Astrocyte of the spinal cord (primary cell): ENCODE data around the gene CREB5.
"Not testable (repeated sequence)": the region's sequence is repeated elsewhere in the genome, so short reads cannot be mapped to it uniquely, and the experiment has no call there.

Experiments used
- DNase-seq: peaks from one replicate; pipeline ENCODE4 v3.0.0; 2011; ENCODE audit warnings: low read depth, low spot score
- H3K4me3 ChIP-seq: 2 replicates; pipeline ENCODE4 v1.5.1; 2011; ENCODE audit warnings: low read depth, mild to moderate bottlenecking, low read length, moderate library complexity
- in situ Hi-C: cut with HindIII; loops from 2 replicates; pipeline ENCODE4 v1.10.0; 2017; ENCODE audit warnings: low sequenced_read_pairs
- TF ChIP-seq, protein P1 (sequence below): IDR thresholded peaks from 2 replicates; pipeline ENCODE4 v1.5.1; 2012; ENCODE audit warnings: low read depth, mild to moderate bottlenecking, low read length, inconsistent platforms

Gene CREB5

DNA sequence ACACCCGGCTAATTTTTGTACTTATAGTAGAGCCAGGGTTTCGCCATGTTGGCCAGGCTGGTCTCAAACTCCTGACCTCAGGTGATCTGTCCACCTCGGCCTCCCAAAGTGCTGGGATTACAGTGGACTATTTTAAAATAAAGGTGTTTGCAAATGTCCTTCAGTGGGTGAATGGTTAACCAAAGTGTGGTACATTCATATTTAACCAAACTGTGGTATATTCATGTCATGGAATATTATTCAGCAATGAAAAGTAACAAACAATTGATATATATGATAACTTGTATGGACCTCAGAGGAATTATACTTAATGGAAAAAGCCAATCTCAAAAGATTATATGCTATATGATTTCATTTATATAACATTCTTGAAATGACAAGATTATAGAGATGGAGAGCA is 190.0 kb downstream of the CREB5 start:
- DNase-seq = no peak
- H3K4me3 ChIP-seq = no peak overlapping the region
- TF ChIP-seq, protein P1, sequence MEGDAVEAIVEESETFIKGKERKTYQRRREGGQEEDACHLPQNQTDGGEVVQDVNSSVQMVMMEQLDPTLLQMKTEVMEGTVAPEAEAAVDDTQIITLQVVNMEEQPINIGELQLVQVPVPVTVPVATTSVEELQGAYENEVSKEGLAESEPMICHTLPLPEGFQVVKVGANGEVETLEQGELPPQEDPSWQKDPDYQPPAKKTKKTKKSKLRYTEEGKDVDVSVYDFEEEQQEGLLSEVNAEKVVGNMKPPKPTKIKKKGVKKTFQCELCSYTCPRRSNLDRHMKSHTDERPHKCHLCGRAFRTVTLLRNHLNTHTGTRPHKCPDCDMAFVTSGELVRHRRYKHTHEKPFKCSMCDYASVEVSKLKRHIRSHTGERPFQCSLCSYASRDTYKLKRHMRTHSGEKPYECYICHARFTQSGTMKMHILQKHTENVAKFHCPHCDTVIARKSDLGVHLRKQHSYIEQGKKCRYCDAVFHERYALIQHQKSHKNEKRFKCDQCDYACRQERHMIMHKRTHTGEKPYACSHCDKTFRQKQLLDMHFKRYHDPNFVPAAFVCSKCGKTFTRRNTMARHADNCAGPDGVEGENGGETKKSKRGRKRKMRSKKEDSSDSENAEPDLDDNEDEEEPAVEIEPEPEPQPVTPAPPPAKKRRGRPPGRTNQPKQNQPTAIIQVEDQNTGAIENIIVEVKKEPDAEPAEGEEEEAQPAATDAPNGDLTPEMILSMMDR = no peak
- in situ Hi-C loops = no loop called here

GRCh38 chr7:28605427-28606085 is 193.2 kb downstream of the CREB5 start:
- in situ Hi-C loops = no loop called here
- TF ChIP-seq, protein P1 = no peak
- H3K4me3 ChIP-seq = no peak overlapping the region
- no peak for DNase-seq

- no peak overlapping the region for H3K4me3 ChIP-seq
- in situ Hi-C loops = no loop called here
- TF ChIP-seq, protein P1 = no peak
- DNase-seq = no peak
These were observed 194.1 kb downstream of the CREB5 start for GRCh38 chr7:28606421-28606820.

DNA sequence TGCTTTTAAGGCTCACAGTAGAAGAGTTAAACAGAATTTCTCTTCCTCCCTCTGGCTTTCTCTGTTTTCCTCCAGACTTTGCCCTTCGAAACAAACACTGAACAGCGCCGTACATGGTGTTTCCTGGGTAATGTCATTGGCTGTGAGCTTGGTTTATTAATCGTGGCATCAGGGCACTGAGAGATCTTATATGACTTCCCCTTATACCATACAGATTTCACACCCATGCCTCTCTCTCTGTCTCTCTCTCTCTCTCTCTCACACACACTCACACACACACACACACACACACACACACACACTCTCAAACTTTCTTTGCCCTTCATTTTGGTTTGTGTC is 195.5 kb downstream of the CREB5 start:
- DNase-seq = no peak
- no peak overlapping the region for H3K4me3 ChIP-seq
- TF ChIP-seq, protein P1 = no peak

GRCh38 chr7:28608237-28608656 is 195.9 kb downstream of the CREB5 start:
- DNase-seq = no peak
- H3K4me3 ChIP-seq = no peak overlapping the region
- in situ Hi-C loops = no loop called here
- TF ChIP-seq, protein P1 = no peak

More for the DNA sequence above, 195.5 kb downstream of the CREB5 start:
- in situ Hi-C loops = no loop called here

DNA sequence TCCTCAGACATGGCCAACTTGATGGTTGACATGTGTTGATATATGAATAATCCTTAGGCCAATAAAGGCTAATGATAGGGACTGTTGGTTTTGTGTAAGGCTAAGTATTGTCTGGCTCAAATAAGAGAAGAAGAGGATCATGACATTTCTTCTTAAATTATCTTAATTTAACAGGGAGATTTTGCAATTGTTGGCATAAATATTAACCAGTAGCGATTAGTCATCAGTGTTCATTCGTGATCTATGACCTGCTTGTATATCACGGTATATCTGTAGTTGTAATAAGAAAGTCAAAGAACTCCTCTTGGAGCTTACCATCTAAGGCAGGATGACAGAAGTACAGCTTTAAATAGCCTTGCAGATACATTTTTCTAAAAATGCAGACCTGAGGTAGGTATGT is 196.4 kb downstream of the CREB5 start:
- DNase-seq = no peak
- TF ChIP-seq, protein P1 = no peak
- in situ Hi-C loops = no loop called here
- H3K4me3 ChIP-seq = no peak overlapping the region

- no peak for DNase-seq
- H3K4me3 ChIP-seq = no peak overlapping the region
- TF ChIP-seq, protein P1 = no peak
- in situ Hi-C loops = no loop called here
These were observed 197.3 kb downstream of the CREB5 start for GRCh38 chr7:28609608-28610007.

GRCh38 chr7:28611399-28611897 is 199.1 kb downstream of the CREB5 start:
- in situ Hi-C loops, DNase-seq, H3K4me3 ChIP-seq: not testable (repeated sequence)
